ENCODE data around the gene C14orf132.

The C14orf132 gene

DNA sequence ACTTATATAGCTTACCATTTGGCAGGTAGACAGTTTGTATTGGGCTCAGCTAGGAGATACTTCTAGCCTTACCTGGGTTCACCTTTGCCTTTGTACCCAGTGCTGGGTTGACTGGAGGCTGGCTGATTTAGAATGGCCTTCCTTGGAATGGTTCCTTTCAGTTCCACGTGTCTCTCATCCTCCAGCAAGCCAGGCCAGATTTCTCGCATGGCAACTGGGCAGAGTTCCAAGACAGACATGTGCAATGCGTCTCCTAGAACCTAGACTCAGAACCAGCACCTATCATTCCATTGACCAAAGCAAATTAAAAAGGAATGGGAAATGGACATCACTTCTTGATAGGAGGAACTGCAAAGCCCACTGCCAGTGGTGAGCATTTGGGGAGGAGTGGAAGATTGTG, 86.4 kb downstream of the C14orf132 start:
- ATAC-seq, result no peak
- TF ChIP-seq ZFP30 (CRISPR knock-in tag; IDR thresholded peaks at IDR 0.05) (no peak), ZNF8 (CRISPR knock-in tag; IDR thresholded peaks at IDR 0.05) (no peak), SNAI2 (CRISPR knock-in tag; IDR thresholded peaks at IDR 0.05) (no peak), GLIS3 (CRISPR knock-in tag; IDR thresholded peaks at IDR 0.05) (no peak), CSDC2 (CRISPR knock-in tag; IDR thresholded peaks at IDR 0.05) (no peak), TCF4 (CRISPR knock-in tag; IDR thresholded peaks at IDR 0.05; ENCODE audit: borderline replicate concordance) (no peak)
- TF ChIP-seq, protein P1, sequence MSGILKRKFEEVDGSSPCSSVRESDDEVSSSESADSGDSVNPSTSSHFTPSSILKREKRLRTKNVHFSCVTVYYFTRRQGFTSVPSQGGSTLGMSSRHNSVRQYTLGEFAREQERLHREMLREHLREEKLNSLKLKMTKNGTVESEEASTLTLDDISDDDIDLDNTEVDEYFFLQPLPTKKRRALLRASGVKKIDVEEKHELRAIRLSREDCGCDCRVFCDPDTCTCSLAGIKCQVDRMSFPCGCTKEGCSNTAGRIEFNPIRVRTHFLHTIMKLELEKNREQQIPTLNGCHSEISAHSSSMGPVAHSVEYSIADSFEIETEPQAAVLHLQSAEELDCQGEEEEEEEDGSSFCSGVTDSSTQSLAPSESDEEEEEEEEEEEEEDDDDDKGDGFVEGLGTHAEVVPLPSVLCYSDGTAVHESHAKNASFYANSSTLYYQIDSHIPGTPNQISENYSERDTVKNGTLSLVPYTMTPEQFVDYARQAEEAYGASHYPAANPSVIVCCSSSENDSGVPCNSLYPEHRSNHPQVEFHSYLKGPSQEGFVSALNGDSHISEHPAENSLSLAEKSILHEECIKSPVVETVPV (CRISPR knock-in tag; IDR thresholded peaks at IDR 0.05), result no peak

DNA sequence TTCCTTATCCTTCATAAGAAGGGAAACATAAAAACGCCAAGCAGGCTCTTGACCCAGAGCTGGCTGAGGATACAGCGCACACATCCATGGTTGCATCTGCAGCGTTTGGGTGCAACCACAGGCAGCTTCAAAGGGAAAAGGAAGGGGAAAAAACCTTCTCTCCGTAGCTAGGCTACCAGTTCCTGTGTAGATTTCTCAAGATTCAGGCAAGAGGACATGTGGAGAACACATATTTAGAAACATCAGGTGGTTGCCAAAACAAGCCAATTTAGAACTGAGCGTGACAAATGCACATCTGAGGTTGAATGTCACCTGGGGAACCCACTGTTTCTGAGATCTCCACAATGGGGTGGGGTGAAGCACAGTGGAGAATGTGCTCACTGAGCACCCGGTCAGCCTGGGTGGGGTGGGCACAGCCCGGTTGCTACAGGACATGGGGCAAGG, 87.2 kb downstream of the C14orf132 start:
- ATAC-seq, result no peak

DNA sequence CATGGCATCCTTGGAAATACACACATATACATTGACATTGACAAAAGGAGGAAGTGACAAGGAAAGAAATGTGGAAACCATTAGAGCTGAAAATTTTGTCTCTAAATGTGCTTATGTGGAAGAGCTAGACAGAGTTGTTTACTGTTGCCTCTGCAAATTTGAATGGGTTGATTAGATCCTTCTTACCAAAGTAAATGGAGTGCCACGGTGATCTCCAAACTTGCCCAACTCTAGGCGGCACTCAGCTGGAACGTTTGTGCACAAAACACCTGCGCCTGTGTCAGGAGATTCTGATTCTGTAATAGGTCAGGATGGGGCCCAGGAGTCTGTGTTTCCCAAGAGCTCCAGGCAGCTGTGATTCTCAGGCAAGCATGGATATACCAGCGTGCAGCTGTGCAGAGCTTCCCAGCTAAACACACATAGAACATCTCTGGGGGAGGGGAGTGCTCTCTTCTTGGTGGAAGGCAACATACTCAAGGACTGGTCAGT, 87.7 kb downstream of the C14orf132 start:
- ATAC-seq, result no peak

More for the DNA sequence above, 87.2 kb downstream of the C14orf132 start:
- TF ChIP-seq ZNF565 (CRISPR knock-in tag; conservative IDR thresholded peaks at IDR 0.05; ENCODE audit: low read depth), result no peak
- no peak for TF ChIP-seq PPARA (CRISPR knock-in tag; IDR thresholded peaks at IDR 0.05; ENCODE audit: borderline replicate concordance)
- no peak for TF ChIP-seq CSDC2 (CRISPR knock-in tag; IDR thresholded peaks at IDR 0.05)
- TF ChIP-seq, protein P1 (CRISPR knock-in tag; IDR thresholded peaks at IDR 0.05), result no peak
- TF ChIP-seq, protein P2, sequence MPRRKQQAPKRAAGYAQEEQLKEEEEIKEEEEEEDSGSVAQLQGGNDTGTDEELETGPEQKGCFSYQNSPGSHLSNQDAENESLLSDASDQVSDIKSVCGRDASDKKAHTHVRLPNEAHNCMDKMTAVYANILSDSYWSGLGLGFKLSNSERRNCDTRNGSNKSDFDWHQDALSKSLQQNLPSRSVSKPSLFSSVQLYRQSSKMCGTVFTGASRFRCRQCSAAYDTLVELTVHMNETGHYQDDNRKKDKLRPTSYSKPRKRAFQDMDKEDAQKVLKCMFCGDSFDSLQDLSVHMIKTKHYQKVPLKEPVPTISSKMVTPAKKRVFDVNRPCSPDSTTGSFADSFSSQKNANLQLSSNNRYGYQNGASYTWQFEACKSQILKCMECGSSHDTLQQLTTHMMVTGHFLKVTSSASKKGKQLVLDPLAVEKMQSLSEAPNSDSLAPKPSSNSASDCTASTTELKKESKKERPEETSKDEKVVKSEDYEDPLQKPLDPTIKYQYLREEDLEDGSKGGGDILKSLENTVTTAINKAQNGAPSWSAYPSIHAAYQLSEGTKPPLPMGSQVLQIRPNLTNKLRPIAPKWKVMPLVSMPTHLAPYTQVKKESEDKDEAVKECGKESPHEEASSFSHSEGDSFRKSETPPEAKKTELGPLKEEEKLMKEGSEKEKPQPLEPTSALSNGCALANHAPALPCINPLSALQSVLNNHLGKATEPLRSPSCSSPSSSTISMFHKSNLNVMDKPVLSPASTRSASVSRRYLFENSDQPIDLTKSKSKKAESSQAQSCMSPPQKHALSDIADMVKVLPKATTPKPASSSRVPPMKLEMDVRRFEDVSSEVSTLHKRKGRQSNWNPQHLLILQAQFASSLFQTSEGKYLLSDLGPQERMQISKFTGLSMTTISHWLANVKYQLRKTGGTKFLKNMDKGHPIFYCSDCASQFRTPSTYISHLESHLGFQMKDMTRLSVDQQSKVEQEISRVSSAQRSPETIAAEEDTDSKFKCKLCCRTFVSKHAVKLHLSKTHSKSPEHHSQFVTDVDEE (CRISPR knock-in tag; IDR thresholded peaks at IDR 0.05), result no peak
- TF ChIP-seq ZNF8 (CRISPR knock-in tag; IDR thresholded peaks at IDR 0.05), result no peak
- no peak for TF ChIP-seq ZNF70 (CRISPR knock-in tag; IDR thresholded peaks at IDR 0.05)
- no peak for TF ChIP-seq OSR1 (CRISPR knock-in tag; IDR thresholded peaks at IDR 0.05)
- no peak for TF ChIP-seq ARNTL (CRISPR knock-in tag; IDR thresholded peaks at IDR 0.05; ENCODE audit: borderline replicate concordance, low read depth)
- no peak for TF ChIP-seq TCF4 (CRISPR knock-in tag; IDR thresholded peaks at IDR 0.05; ENCODE audit: borderline replicate concordance)
- no peak for TF ChIP-seq ZFP30 (CRISPR knock-in tag; IDR thresholded peaks at IDR 0.05)
- no peak for TF ChIP-seq GLIS3 (CRISPR knock-in tag; IDR thresholded peaks at IDR 0.05)
- TF ChIP-seq ESRRG (CRISPR knock-in tag; IDR thresholded peaks at IDR 0.05), result no peak

DNA sequence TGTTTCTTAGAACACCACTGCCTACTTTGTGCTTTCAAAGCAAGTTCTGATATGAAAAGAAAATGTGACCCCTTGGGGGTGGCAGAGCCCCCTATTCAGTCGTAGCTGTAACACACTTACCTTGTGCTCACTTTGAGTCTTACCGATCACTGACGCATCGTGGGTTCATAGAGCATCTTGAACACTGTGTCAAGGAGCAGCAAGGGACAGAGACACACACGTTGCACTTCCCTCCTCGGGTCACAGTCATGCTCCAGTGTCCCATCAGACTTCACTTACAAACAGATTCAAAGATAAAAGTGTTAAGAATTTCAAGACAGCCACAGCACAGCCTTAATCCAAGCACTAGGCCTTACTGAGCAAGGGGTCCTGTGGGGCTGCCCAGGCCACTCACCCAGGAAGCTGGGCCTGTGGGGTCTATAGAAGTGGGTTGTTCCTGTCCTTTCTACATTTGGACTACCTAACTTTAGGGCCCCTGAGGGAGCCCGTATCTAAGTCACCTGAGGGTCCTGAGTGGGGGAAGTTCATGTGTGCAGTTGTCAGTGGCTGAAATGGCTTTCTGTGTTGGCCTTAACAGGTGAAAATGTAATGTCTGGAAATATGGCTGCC, 90.1 kb downstream of the C14orf132 start:
- ATAC-seq, result no peak
- no peak for TF ChIP-seq CSDC2 (CRISPR knock-in tag; IDR thresholded peaks at IDR 0.05)

More for the DNA sequence above, 87.7 kb downstream of the C14orf132 start:
- TF ChIP-seq, protein P3, sequence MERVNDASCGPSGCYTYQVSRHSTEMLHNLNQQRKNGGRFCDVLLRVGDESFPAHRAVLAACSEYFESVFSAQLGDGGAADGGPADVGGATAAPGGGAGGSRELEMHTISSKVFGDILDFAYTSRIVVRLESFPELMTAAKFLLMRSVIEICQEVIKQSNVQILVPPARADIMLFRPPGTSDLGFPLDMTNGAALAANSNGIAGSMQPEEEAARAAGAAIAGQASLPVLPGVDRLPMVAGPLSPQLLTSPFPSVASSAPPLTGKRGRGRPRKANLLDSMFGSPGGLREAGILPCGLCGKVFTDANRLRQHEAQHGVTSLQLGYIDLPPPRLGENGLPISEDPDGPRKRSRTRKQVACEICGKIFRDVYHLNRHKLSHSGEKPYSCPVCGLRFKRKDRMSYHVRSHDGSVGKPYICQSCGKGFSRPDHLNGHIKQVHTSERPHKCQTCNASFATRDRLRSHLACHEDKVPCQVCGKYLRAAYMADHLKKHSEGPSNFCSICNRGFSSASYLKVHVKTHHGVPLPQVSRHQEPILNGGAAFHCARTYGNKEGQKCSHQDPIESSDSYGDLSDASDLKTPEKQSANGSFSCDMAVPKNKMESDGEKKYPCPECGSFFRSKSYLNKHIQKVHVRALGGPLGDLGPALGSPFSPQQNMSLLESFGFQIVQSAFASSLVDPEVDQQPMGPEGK (CRISPR knock-in tag; IDR thresholded peaks at IDR 0.05; ENCODE audit: borderline replicate concordance), result no peak
- no peak for TF ChIP-seq TOX (CRISPR knock-in tag; IDR thresholded peaks at IDR 0.05; ENCODE audit: borderline replicate concordance)

DNA sequence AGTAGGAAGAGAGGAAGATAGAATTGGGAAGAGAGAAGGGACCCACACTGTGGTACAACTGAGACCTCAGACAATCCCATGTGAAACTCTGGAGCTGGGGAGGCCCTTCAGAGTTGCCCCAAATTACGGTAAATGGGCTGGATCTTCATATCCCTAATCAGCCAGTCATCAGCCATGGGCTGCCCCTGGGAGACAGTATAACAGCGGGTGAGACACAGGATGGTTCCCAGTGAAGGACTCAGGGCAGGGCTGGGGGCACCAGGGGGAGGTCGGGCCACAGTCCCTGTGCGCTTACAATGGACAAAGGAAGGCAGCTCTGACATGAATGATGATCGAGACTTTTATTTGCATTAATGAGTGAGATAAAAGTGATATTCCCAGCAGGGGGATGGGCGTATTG, 91.2 kb downstream of the C14orf132 start:
- ATAC-seq, result no peak
- TF ChIP-seq ZNF70 (CRISPR knock-in tag; IDR thresholded peaks at IDR 0.05) (no peak), RARB (CRISPR knock-in tag; IDR thresholded peaks at IDR 0.05) (no peak), ISL1 (CRISPR knock-in tag; IDR thresholded peaks at IDR 0.05) (no peak), ZC3H10 (CRISPR knock-in tag; IDR thresholded peaks at IDR 0.05) (no peak), PPARA (CRISPR knock-in tag; IDR thresholded peaks at IDR 0.05; ENCODE audit: borderline replicate concordance) (no peak), ZFP30 (CRISPR knock-in tag; IDR thresholded peaks at IDR 0.05) (no peak)
- TF ChIP-seq, protein P4, sequence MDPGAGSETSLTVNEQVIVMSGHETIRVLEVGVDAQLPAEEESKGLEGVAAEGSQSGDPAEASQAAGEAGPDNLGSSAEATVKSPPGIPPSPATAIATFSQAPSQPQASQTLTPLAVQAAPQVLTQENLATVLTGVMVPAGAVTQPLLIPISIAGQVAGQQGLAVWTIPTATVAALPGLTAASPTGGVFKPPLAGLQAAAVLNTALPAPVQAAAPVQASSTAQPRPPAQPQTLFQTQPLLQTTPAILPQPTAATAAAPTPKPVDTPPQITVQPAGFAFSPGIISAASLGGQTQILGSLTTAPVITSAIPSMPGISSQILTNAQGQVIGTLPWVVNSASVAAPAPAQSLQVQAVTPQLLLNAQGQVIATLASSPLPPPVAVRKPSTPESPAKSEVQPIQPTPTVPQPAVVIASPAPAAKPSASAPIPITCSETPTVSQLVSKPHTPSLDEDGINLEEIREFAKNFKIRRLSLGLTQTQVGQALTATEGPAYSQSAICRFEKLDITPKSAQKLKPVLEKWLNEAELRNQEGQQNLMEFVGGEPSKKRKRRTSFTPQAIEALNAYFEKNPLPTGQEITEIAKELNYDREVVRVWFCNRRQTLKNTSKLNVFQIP (CRISPR knock-in tag; IDR thresholded peaks at IDR 0.05; ENCODE audit: borderline replicate concordance, low read depth), result no peak
- TF ChIP-seq, protein P1 (CRISPR knock-in tag; IDR thresholded peaks at IDR 0.05), result no peak

Data from SK-N-SH treated with all-trans-retinoic acid at 6 μM for 48 hours (cell line).